Measurements from ENCODE around the gene PON1.

Gene PON1

GRCh38 chr7:95323410-95324129, 762 bp downstream of the PON1 start:
- DNase-seq (no peak), ATAC-seq (no peak)
- Mint-ChIP-seq H3K27ac (no peak overlapping the region), H3K9me3 (peaks cover 8% of the 10 kb centered on the region), H3K4me1 (no peaks in the 10 kb centered on the region), H3K4me3 (no peak overlapping the region), H3K36me3 (ENCODE audit: low read depth) (no peaks in the 10 kb centered on the region), H3K27me3 (peaks cover 14% of the 10 kb centered on the region)

- no peak for ATAC-seq
- Mint-ChIP-seq H3K27ac (no peak overlapping the region), H3K4me3 (no peak overlapping the region), H3K27me3 (peaks cover 14% of the 10 kb centered on the region), H3K36me3 (ENCODE audit: low read depth) (no peaks in the 10 kb centered on the region), H3K9me3 (peaks cover 8% of the 10 kb centered on the region), H3K4me1 (no peaks in the 10 kb centered on the region)
- no peak for DNase-seq
These were observed 1.5 kb downstream of the PON1 start for GRCh38 chr7:95322854-95323253.

- ATAC-seq (no peak), DNase-seq (no peak)
- Mint-ChIP-seq H3K27ac (no peak overlapping the region), H3K9me3 (peaks cover 3% of the 10 kb centered on the region), H3K4me3 (no peak overlapping the region), H3K27me3 (peaks cover 14% of the 10 kb centered on the region), H3K4me1 (no peaks in the 10 kb centered on the region), H3K36me3 (ENCODE audit: low read depth) (no peaks in the 10 kb centered on the region)
These were observed 1.9 kb downstream of the PON1 start for GRCh38 chr7:95322396-95322795.

GRCh38 chr7:95321720-95322119, 2.6 kb downstream of the PON1 start:
- H3K4me3 Mint-ChIP-seq, result no peak overlapping the region
- DNase-seq (no peak), ATAC-seq (no peak)
- no peaks in the 10 kb centered on the region for H3K36me3 Mint-ChIP-seq (ENCODE audit: low read depth)
- no peaks in the 10 kb centered on the region for H3K9me3 Mint-ChIP-seq
- H3K27ac Mint-ChIP-seq, result no peak overlapping the region
- H3K27me3 Mint-ChIP-seq, result peaks cover 14% of the 10 kb centered on the region
- no peaks in the 10 kb centered on the region for H3K4me1 Mint-ChIP-seq

GRCh38 chr7:95320651-95321050, 3.7 kb downstream of the PON1 start:
- H3K9me3 Mint-ChIP-seq, result no peaks in the 10 kb centered on the region
- no peak overlapping the region for H3K27ac Mint-ChIP-seq
- ATAC-seq, result no peak
- H3K36me3 Mint-ChIP-seq (ENCODE audit: low read depth), result no peaks in the 10 kb centered on the region
- DNase-seq, result no peak
- H3K27me3 Mint-ChIP-seq, result peaks cover 8% of the 10 kb centered on the region
- H3K4me3 Mint-ChIP-seq, result no peak overlapping the region
- no peaks in the 10 kb centered on the region for H3K4me1 Mint-ChIP-seq

GRCh38 chr7:95319570-95319969, 4.8 kb downstream of the PON1 start:
- H3K27me3 Mint-ChIP-seq, result no peaks in the 10 kb centered on the region
- H3K27ac Mint-ChIP-seq, result no peak overlapping the region

GRCh38 chr7:95318501-95319100, 5.7 kb downstream of the PON1 start:
- ATAC-seq (no peak), DNase-seq (no peak)
- Mint-ChIP-seq H3K4me1 (no peaks in the 10 kb centered on the region), H3K4me3 (no peak overlapping the region), H3K27me3 (peaks cover 3% of the 10 kb centered on the region), H3K36me3 (ENCODE audit: low read depth) (no peaks in the 10 kb centered on the region), H3K9me3 (no peaks in the 10 kb centered on the region), H3K27ac (no peak overlapping the region)

More at GRCh38 chr7:95319570-95319969, 4.8 kb downstream of the PON1 start:
- H3K4me1 Mint-ChIP-seq, result no peaks in the 10 kb centered on the region
- DNase-seq (no peak), ATAC-seq (no peak)
- H3K36me3 Mint-ChIP-seq (ENCODE audit: low read depth), result no peaks in the 10 kb centered on the region
- H3K9me3 Mint-ChIP-seq, result no peaks in the 10 kb centered on the region
- no peak overlapping the region for H3K4me3 Mint-ChIP-seq

- H3K36me3 Mint-ChIP-seq (ENCODE audit: low read depth), result no peaks in the 10 kb centered on the region
- no peaks in the 10 kb centered on the region for H3K9me3 Mint-ChIP-seq
- H3K27ac Mint-ChIP-seq, result no peak overlapping the region
- no peaks in the 10 kb centered on the region for H3K4me1 Mint-ChIP-seq
- no peak for ATAC-seq
- H3K27me3 Mint-ChIP-seq, result peaks cover 4% of the 10 kb centered on the region
- DNase-seq, result no peak
- no peak overlapping the region for H3K4me3 Mint-ChIP-seq
These were observed 6.4 kb downstream of the PON1 start for GRCh38 chr7:95317966-95318365.

GRCh38 chr7:95317546-95317945, 6.8 kb downstream of the PON1 start:
- Mint-ChIP-seq H3K4me3 (no peak overlapping the region), H3K27ac (no peak overlapping the region), H3K9me3 (no peaks in the 10 kb centered on the region), H3K4me1 (no peaks in the 10 kb centered on the region), H3K36me3 (ENCODE audit: low read depth) (no peaks in the 10 kb centered on the region), H3K27me3 (peaks cover 4% of the 10 kb centered on the region)
- DNase-seq, result no peak
- ATAC-seq, result no peak

- Mint-ChIP-seq H3K9me3 (no peaks in the 10 kb centered on the region), H3K4me1 (no peaks in the 10 kb centered on the region), H3K27ac (no peak overlapping the region), H3K4me3 (no peak overlapping the region), H3K36me3 (ENCODE audit: low read depth) (no peaks in the 10 kb centered on the region), H3K27me3 (peaks cover 4% of the 10 kb centered on the region)
- DNase-seq (no peak), ATAC-seq (no peak)
These were observed 7.7 kb downstream of the PON1 start for GRCh38 chr7:95316588-95316987.

GRCh38 chr7:95312561-95312960, 11.8 kb downstream of the PON1 start:
- Mint-ChIP-seq H3K36me3 (ENCODE audit: low read depth) (no peaks in the 10 kb centered on the region), H3K4me1 (no peaks in the 10 kb centered on the region), H3K9me3 (no peaks in the 10 kb centered on the region), H3K4me3 (no peak overlapping the region), H3K27ac (no peak overlapping the region), H3K27me3 (peaks cover 13% of the 10 kb centered on the region)
- DNase-seq (no peak), ATAC-seq (no peak)

- Mint-ChIP-seq H3K9me3 (no peaks in the 10 kb centered on the region), H3K36me3 (ENCODE audit: low read depth) (no peaks in the 10 kb centered on the region)
These were observed 12.9 kb downstream of the PON1 start for GRCh38 chr7:95311389-95311788.

GRCh38 chr7:95309951-95310350, 14.4 kb downstream of the PON1 start:
- peaks cover 14% of the 10 kb centered on the region for H3K27me3 Mint-ChIP-seq
- no peaks in the 10 kb centered on the region for H3K9me3 Mint-ChIP-seq

More at GRCh38 chr7:95311389-95311788, 12.9 kb downstream of the PON1 start:
- ATAC-seq (no peak), DNase-seq (no peak)
- no peak overlapping the region for H3K27ac Mint-ChIP-seq
- H3K4me1 Mint-ChIP-seq, result no peaks in the 10 kb centered on the region
- peaks cover 14% of the 10 kb centered on the region for H3K27me3 Mint-ChIP-seq
- no peak overlapping the region for H3K4me3 Mint-ChIP-seq

GRCh38 chr7:95304990-95305389, 19.3 kb downstream of the PON1 start:
- DNase-seq, result no peak
- ATAC-seq, result no peak
- H3K4me3 Mint-ChIP-seq, result no peak overlapping the region
- peaks cover 8% of the 10 kb centered on the region for H3K27me3 Mint-ChIP-seq
- H3K4me1 Mint-ChIP-seq, result no peaks in the 10 kb centered on the region
- no peaks in the 10 kb centered on the region for H3K9me3 Mint-ChIP-seq
- no peaks in the 10 kb centered on the region for H3K36me3 Mint-ChIP-seq (ENCODE audit: low read depth)
- H3K27ac Mint-ChIP-seq, result no peak overlapping the region

More at GRCh38 chr7:95309951-95310350, 14.4 kb downstream of the PON1 start:
- DNase-seq (no peak), ATAC-seq (no peak)
- H3K36me3 Mint-ChIP-seq (ENCODE audit: low read depth), result no peaks in the 10 kb centered on the region
- H3K27ac Mint-ChIP-seq, result no peak overlapping the region
- H3K4me1 Mint-ChIP-seq, result no peaks in the 10 kb centered on the region
- no peak overlapping the region for H3K4me3 Mint-ChIP-seq

GRCh38 chr7:95303013-95303905, 21.1 kb downstream of the PON1 start:
- no peaks in the 10 kb centered on the region for H3K36me3 Mint-ChIP-seq (ENCODE audit: low read depth)
- no peaks in the 10 kb centered on the region for H3K4me1 Mint-ChIP-seq
- H3K27ac Mint-ChIP-seq, result no peak overlapping the region
- no peaks in the 10 kb centered on the region for H3K9me3 Mint-ChIP-seq
- no peak for ATAC-seq
- no peak overlapping the region for H3K4me3 Mint-ChIP-seq
- no peak for DNase-seq
- H3K27me3 Mint-ChIP-seq, result peaks cover 10% of the 10 kb centered on the region
